ENCODE results near the gene CHURC1.

GRCh38 chr14:64973026-64973442 is 58.8 kb downstream of the CHURC1 start:
- TF ChIP-seq SMC3 (IDR thresholded peaks at IDR 0.05; ENCODE audit: low read depth, low read length) (no peak), EP300 (IDR thresholded peaks at IDR 0.05; ENCODE audit: borderline replicate concordance in 1 of 2, low read depth in 1 of 2, low read length in 1 of 2) (no peak), TAF1 (IDR thresholded peaks at IDR 0.05; ENCODE audit: borderline replicate concordance, low read depth, low read length) (no peak)

Data from SK-N-SH (cell line).